DND-41 (cell line): ENCODE measurements around the gene MECP2.

Source experiments
- EZH2 ChIP-seq: IDR thresholded peaks from 3 replicates; pipeline ENCODE4 v1.6.1; 2012; ENCODE audit warnings: borderline replicate concordance, low read depth, mild to moderate bottlenecking, moderate library complexity, low read length, inconsistent platforms; ENCODE audit not compliant: severe bottlenecking
- TF ChIP-seq, protein P1 (sequence below): IDR thresholded peaks from 2 replicates; pipeline ENCODE4 v1.5.1; 2012; ENCODE audit warnings: borderline replicate concordance, low read length, moderate library complexity, mild to moderate bottlenecking; ENCODE audit not compliant: poor library complexity, severe bottlenecking; ENCODE audit errors: extremely low read depth

DNA sequence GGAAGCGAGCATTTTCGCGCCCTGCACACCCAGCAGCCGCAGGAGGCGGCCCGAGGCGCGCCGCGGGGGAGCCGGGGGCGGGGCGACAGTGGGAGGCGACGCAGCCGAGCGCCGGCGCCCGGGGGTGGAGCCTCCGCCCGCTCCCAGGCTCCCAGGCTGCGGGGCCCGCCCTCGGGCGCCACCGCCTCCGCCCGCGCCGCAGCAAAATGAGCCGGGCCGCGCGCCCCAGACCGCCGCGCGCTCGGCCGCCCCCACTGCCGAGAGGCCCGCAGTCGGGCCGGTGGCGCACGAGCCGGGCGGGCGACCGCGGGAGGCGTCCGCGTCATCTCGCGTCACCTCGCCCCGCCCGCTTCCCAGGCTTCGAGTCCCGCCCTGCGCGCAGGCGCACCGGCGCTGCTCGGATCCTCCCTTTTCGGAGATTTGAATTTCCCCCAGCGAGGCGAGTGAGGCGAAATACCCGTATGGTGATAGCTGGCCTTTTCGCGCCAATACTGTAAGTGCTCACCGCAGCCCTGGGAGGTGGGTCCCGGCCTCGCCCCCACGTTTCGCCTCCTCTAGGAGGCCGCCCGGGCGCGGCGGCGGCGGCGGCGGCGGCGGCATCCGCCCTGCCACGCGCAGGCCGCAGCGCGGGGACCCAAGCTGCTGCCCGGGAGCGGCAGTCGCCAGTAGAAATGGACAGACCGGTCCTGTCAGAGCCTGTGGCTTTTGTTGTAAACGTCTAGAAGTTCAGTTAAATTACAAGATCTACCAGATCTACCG is 125.0 kb downstream of the MECP2 start, which contains the start of gene TMEM187:
- TF ChIP-seq, protein P1, sequence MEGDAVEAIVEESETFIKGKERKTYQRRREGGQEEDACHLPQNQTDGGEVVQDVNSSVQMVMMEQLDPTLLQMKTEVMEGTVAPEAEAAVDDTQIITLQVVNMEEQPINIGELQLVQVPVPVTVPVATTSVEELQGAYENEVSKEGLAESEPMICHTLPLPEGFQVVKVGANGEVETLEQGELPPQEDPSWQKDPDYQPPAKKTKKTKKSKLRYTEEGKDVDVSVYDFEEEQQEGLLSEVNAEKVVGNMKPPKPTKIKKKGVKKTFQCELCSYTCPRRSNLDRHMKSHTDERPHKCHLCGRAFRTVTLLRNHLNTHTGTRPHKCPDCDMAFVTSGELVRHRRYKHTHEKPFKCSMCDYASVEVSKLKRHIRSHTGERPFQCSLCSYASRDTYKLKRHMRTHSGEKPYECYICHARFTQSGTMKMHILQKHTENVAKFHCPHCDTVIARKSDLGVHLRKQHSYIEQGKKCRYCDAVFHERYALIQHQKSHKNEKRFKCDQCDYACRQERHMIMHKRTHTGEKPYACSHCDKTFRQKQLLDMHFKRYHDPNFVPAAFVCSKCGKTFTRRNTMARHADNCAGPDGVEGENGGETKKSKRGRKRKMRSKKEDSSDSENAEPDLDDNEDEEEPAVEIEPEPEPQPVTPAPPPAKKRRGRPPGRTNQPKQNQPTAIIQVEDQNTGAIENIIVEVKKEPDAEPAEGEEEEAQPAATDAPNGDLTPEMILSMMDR: no peak
- TF ChIP-seq EZH2: no peak
